OCI-LY1 (cell line): ENCODE data around the gene NR2C2.

Source experiments
- EZH2 ChIP-seq: fragments of 200-600 bp; sonication (generic), shearing (Covaris generic); IDR thresholded peaks from 2 replicates; pipeline ENCODE4 v1.8.0; 2017; ENCODE audit warnings: borderline replicate concordance, mixed run types, mild to moderate bottlenecking, antibody characterized with exemption, low read length, moderate library complexity, mixed read lengths
- TF ChIP-seq, protein P1 (sequence below): fragments of 200-600 bp; sonication (generic), shearing (Covaris generic); IDR thresholded peaks from 2 replicates; pipeline ENCODE4 v1.5.1; 2017; ENCODE audit warnings: mild to moderate bottlenecking, antibody characterized with exemption, low read length, moderate library complexity, mixed read lengths

DNA sequence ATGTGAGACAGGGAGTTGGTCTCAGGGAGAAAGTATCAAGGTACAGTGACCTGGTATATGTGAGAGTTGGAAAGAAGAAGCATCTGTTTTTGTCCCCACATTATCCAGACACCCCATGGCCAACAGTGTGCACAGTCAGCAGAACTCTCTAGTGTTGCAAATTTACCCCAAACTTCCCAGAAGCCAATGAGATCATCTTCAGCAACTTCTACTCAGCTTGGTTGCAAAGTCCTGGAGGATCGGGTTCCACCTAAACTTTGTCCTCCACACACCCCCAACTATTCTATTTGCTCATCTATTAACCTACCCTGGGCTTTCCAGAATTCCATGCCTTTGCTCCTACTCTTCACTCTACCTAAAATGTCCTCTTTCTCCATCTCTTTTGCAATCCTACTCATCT, 135.9 kb downstream of the NR2C2 start:
- TF ChIP-seq, protein P1, sequence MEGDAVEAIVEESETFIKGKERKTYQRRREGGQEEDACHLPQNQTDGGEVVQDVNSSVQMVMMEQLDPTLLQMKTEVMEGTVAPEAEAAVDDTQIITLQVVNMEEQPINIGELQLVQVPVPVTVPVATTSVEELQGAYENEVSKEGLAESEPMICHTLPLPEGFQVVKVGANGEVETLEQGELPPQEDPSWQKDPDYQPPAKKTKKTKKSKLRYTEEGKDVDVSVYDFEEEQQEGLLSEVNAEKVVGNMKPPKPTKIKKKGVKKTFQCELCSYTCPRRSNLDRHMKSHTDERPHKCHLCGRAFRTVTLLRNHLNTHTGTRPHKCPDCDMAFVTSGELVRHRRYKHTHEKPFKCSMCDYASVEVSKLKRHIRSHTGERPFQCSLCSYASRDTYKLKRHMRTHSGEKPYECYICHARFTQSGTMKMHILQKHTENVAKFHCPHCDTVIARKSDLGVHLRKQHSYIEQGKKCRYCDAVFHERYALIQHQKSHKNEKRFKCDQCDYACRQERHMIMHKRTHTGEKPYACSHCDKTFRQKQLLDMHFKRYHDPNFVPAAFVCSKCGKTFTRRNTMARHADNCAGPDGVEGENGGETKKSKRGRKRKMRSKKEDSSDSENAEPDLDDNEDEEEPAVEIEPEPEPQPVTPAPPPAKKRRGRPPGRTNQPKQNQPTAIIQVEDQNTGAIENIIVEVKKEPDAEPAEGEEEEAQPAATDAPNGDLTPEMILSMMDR, result no peak
- no peak for TF ChIP-seq EZH2
